ENCODE results near the gene TSPAN3. TPM values are rescaled to one million over a fixed set of nuclear protein-coding genes. Genes with fewer than 3 reads are reported as not detected.

The TSPAN3 gene
- 104 and 113 TPM in 2 replicates for total RNA-seq

DNA sequence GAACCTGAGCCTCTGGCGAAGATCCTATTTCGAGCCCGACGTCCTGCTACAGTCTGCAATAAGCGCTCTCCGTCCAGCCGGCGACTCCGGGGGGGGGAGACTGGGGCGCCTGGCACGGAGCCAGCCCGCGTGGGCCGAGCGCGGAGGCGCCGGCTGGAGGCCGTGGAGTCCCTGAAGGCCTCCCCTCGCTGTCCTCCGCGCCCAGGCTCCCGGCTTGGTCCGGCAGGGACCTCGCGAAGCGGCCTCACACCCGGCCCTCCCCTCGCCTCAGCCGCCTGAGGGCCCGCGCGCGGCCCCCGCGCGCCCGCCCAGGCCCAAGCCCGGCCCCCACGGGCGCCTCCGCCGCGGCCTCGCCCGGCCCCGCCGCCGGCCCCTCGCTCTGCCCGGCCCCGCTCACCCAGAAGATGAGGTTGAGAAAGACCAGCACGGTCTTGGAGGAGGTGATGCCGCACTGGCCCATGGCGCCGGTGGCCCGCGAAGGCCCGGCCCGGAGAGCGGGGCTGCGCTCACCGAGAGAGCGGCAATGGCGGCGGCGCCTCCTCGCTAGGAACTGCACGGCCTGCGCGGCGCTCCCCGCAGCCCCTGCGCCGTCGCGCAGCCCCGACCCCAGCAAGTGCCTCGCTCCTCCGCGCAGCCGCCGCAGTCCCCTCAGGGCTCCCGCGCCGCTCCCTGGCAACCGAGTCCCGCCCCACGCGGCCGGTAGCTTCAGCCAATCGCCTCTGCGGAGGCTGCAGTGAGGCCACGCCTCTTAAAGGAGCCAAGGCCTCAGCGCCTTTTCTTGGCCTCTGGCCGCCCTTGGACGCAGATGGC is at the start of gene TSPAN3:
Gene TSPAN3 (minus strand): TSS at position 615 of the 810 bp plus-strand sequence. CDS start 155 bp downstream, at position 460.
- ChIA-PET POLR2A (interaction anchor here (0.6 to 1.2 kb wide), 11 partner anchors 10 to 210 kb away, joined by 3 to 9 read pairs (median 4); partner anchors contain the start of gene PSTPIP1), CTCF (interaction anchor here (0.8 kb wide), 1 partner anchor 37 kb away, joined by 3 read pairs; no protein-coding TSS in a partner anchor)
- Mint-ChIP-seq H3K9me3 (no peaks in the 10 kb centered on the region), H3K27me3 (no peaks in the 10 kb centered on the region), H3K36me3 (ENCODE audit: low read depth) (peaks cover 14% of the 10 kb centered on the region), H3K4me1 (peaks cover 50% of the 10 kb centered on the region), H3K27ac (peak within 1 kb of the TSS; percentile 81), H3K4me3 (peak within 1 kb of the TSS; percentile 89)
- TF ChIP-seq, protein P1, sequence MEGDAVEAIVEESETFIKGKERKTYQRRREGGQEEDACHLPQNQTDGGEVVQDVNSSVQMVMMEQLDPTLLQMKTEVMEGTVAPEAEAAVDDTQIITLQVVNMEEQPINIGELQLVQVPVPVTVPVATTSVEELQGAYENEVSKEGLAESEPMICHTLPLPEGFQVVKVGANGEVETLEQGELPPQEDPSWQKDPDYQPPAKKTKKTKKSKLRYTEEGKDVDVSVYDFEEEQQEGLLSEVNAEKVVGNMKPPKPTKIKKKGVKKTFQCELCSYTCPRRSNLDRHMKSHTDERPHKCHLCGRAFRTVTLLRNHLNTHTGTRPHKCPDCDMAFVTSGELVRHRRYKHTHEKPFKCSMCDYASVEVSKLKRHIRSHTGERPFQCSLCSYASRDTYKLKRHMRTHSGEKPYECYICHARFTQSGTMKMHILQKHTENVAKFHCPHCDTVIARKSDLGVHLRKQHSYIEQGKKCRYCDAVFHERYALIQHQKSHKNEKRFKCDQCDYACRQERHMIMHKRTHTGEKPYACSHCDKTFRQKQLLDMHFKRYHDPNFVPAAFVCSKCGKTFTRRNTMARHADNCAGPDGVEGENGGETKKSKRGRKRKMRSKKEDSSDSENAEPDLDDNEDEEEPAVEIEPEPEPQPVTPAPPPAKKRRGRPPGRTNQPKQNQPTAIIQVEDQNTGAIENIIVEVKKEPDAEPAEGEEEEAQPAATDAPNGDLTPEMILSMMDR (IDR thresholded peaks at IDR 0.05), result no peak
- intact Hi-C loops (cut with micrococcal nuclease), result loop anchor here (1.0 to 10.0 kb wide), 4 partner anchors 13 to 1074 kb away; partner anchors contain the start of genes HMG20A, IDH3A, PEAK1 and RCN2
- DNase-seq (peak; percentile 95), ATAC-seq (ENCODE audit: low read depth) (peak; percentile 95)

DNA sequence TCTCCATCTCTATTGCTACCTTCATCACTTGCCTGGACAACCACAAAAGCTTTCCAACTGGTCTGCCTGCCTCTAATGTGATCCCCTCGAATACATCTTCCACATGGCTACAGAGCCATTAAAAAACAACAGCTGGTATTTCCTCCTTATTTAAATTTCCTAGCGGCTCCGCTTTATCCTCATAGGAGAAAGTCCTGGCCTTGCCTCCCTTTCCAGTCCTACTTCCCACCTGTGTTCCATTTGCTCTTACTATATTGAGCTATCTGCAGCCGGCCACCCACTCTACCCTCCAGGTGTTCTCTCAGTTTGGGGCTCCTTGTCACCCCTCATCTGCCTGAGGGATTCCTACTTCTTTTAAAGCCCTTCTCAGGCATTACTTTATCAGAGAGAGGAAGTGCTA is 49.7 kb upstream of the TSPAN3 start:
- DNase-seq (no peak), ATAC-seq (ENCODE audit: low read depth) (no peak)
- TF ChIP-seq, protein P1 (IDR thresholded peaks at IDR 0.05), result no peak
- no peaks in the 10 kb centered on the region for H3K36me3 Mint-ChIP-seq (ENCODE audit: low read depth)
- no peaks in the 10 kb centered on the region for H3K27me3 Mint-ChIP-seq
- ChIA-PET CTCF (interaction anchor here (1.1 to 6.3 kb wide), 6 partner anchors 61 to 422 kb away, joined by 5 to 146 read pairs (median 27); no protein-coding TSS in a partner anchor), POLR2A (interaction anchor here (1.0 kb wide), 1 partner anchor 61 kb away, joined by 3 read pairs; no protein-coding TSS in a partner anchor)
- no peaks in the 10 kb centered on the region for H3K9me3 Mint-ChIP-seq
- intact Hi-C loops (cut with micrococcal nuclease), result no loop called here
- H3K27ac Mint-ChIP-seq, result no peak overlapping the region
- H3K4me3 Mint-ChIP-seq, result no peak overlapping the region
- H3K4me1 Mint-ChIP-seq, result peaks cover 48% of the 10 kb centered on the region

DNA sequence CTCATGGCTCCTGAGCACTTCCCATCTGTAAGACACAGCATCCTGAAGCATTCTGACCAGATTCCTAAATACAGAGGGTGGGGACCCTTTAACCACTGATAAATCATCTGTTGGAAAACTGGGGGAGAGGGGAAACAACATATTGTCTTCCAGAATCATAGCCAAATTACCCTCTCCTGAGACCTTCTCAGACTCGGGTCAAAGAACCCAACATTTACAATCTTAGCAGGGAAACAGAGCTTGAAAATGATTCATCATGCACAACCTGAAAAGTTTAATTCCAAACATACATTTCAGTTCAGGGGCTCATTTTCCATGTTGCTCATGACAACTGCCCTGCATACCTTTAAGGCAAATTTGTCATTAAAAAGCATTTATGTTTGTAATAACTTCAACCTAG is 48.5 kb upstream of the TSPAN3 start:
- intact Hi-C loops (cut with micrococcal nuclease), result loop anchor here (1.0 to 5.0 kb wide), 3 partner anchors 95 to 513 kb away; partner anchors contain the start of gene LINGO1
- Mint-ChIP-seq H3K36me3 (ENCODE audit: low read depth) (peaks cover 8% of the 10 kb centered on the region), H3K4me1 (peaks cover 45% of the 10 kb centered on the region), H3K27ac (no peak overlapping the region), H3K4me3 (no peak overlapping the region), H3K9me3 (no peaks in the 10 kb centered on the region), H3K27me3 (no peaks in the 10 kb centered on the region)
- POLR2A ChIA-PET, result interaction anchor here (0.5 to 2.1 kb wide), 2 partner anchors 19 to 424 kb away, joined by 5 to 8 read pairs; no protein-coding TSS in a partner anchor
- no peak for ATAC-seq (ENCODE audit: low read depth)
- no peak for DNase-seq
- TF ChIP-seq, protein P1 (IDR thresholded peaks at IDR 0.05), result no peak
- CTCF ChIA-PET, result interaction anchor here (0.6 to 6.3 kb wide), 21 partner anchors 9 to 702 kb away, joined by 3 to 146 read pairs (median 4); no protein-coding TSS in a partner anchor

DNA sequence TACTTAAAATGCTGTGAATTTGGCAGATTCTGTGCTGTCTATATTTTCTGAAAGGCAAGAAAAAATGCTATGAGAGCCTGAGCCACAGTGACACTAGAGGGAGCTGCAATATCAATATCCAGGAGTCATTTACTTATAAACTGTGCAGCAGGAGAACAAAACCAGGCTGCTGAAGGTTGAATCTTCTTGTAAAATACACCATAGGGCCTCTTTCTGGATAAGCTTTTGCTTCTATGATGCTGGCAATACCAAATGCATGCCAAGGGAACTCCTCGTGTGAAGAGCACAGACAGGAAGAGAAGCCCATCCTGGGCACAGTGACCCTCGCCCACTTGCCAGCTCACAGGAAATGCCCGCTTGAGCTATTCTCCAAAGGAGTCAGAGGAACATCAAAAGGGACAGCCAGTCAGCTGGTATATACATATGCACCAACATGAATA is 48.0 kb upstream of the TSPAN3 start:
- Mint-ChIP-seq H3K36me3 (ENCODE audit: low read depth) (peaks cover 13% of the 10 kb centered on the region), H3K9me3 (no peaks in the 10 kb centered on the region), H3K27me3 (no peaks in the 10 kb centered on the region), H3K4me3 (no peak overlapping the region), H3K27ac (no peak overlapping the region), H3K4me1 (peaks cover 40% of the 10 kb centered on the region)
- ChIA-PET POLR2A (interaction anchor here (0.5 to 2.1 kb wide), 3 partner anchors 20 to 424 kb away, joined by 3 to 8 read pairs (median 5); no protein-coding TSS in a partner anchor), CTCF (interaction anchor here (0.6 to 6.3 kb wide), 23 partner anchors 8 to 702 kb away, joined by 3 to 146 read pairs (median 4); no protein-coding TSS in a partner anchor)
- intact Hi-C loops (cut with micrococcal nuclease), result loop anchor here (1.0 to 5.0 kb wide), 5 partner anchors 67 to 513 kb away; partner anchors contain the start of gene LINGO1
- TF ChIP-seq, protein P1 (IDR thresholded peaks at IDR 0.05), result no peak
- DNase-seq (no peak), ATAC-seq (ENCODE audit: low read depth) (peak; percentile 62)

Data from activated B cell treated with CpG ODN at 0.5 μM for 24 hours (primary cell).